Transverse colon (tissue), 4 donors: Measurements from ENCODE around the gene RFX1. TPM values are rescaled to one million over a fixed set of nuclear protein-coding genes. Genes with fewer than 3 reads are reported as not detected.
A peak's percentile ranks its signal among the peaks of the same experiment; 100 is the strongest.

Source experiments
- DNase-seq: peaks from one replicate; pipeline ENCODE4 v3.0.0-alpha.2; 2019
- H3K27ac ChIP-seq, 4 donors: fragments of 200-600 bp; sonication (generic); 2 replicates each; pipeline ENCODE4 v1.5.1; 2016 to 2018; ENCODE audit warnings: inconsistent platforms in 4 of 4
- H3K27me3 ChIP-seq: fragments of 200-600 bp; sonication (generic); 2 replicates; pipeline ENCODE4 v1.5.1; 2017; ENCODE audit warnings: inconsistent platforms
- H3K36me3 ChIP-seq, 4 donors: fragments of 200-600 bp; sonication (generic); 2 replicates each; pipeline ENCODE4 v1.5.1; 2017 to 2019; ENCODE audit warnings: inconsistent platforms in 4 of 4
- H3K4me1 ChIP-seq, 4 donors: fragments of 200-600 bp; sonication (generic); 2 replicates each; pipeline ENCODE4 v1.5.1; 2017 to 2020; ENCODE audit warnings: inconsistent platforms in 4 of 4
- H3K4me3 ChIP-seq, 4 donors: fragments of 200-600 bp; sonication (generic); 1 replicate in 1 of 4; 2 replicates in 3 of 4; pipeline versions ENCODE4 v1.5.1 to v1.6.1; 2017 to 2019; ENCODE audit warnings: inconsistent platforms in 4 of 4
- H3K9me3 ChIP-seq, 2 donors: fragments of 200-600 bp; sonication (generic); 2 replicates each; pipeline ENCODE4 v1.5.1; 2017 to 2019; ENCODE audit warnings: inconsistent platforms in 2 of 2
- EP300 ChIP-seq: sonication (generic); formaldehyde crosslinking; IDR thresholded peaks from one replicate; pipeline ENCODE4 v1.6.1; 2017; ENCODE audit warnings: antibody characterized with exemption, low read depth
- POLR2A ChIP-seq: fragments of 450-650 bp; IDR thresholded peaks from one replicate; pipeline ENCODE4 v1.6.1; 2016; ENCODE audit warnings: antibody characterized with exemption, mild to moderate bottlenecking, moderate library complexity
- POLR2AphosphoS5 ChIP-seq, 3 donors: sonication (generic); formaldehyde crosslinking; IDR thresholded peaks; one replicate each; pipeline ENCODE4 v1.6.1; 2016; ENCODE audit warnings: antibody characterized with exemption in 3 of 3
- WGBS, 2 donors: methylation state at CpG; one replicate each; pipeline ENCODE4 v1.1.5; 2018; ENCODE audit warnings: low coverage in 1 of 2; 5-methylcytosine and 5-hydroxymethylcytosine counted together
- in situ Hi-C, 4 donors: fragments of 200-750 bp; cut with MboI; loops; one replicate each; pipeline versions ENCODE4 v1.15.0 to v1.15.1; 2017; ENCODE audit warnings: low sequenced_read_pairs in 3 of 4, low pct_ligation_motif_present in 1 of 4, low pct_unique_long_range_greater_than_20kb in 1 of 4
- intact Hi-C: fragments of 100-400 bp; cut with DNase I; formaldehyde crosslinking; loops from one replicate; pipeline ENCODE4 v1.15.1; 2023; ENCODE audit warnings: low total_unique reads
- total RNA-seq, 4 donors: library from RNA; depleted of rRNA; stranded (reverse); fragments of >200 nt; gene quantifications; one replicate each; pipeline ENCODE4 v1.1.0, GENCODE V29; 2016
- TF ChIP-seq, protein P1 (sequence below), 5 experiments: fragments of 200-600 bp in 3 of 5; fragments of 450-650 bp in 2 of 5; sonication (generic) in 3 of 5; IDR thresholded peaks; 1 replicate in 2 of 5; 2 replicates in 3 of 5; pipeline ENCODE4 v1.5.1; 2016 to 2017; ENCODE audit warnings: antibody characterized with exemption in 5 of 5, inconsistent platforms in 3 of 5, mild to moderate bottlenecking in 2 of 5, moderate library complexity in 1 of 5

RFX1 gene
- total RNA-seq, 4 donors from 2014 or later = 3.7 to 9.0 (median 8.1) TPM

DNA sequence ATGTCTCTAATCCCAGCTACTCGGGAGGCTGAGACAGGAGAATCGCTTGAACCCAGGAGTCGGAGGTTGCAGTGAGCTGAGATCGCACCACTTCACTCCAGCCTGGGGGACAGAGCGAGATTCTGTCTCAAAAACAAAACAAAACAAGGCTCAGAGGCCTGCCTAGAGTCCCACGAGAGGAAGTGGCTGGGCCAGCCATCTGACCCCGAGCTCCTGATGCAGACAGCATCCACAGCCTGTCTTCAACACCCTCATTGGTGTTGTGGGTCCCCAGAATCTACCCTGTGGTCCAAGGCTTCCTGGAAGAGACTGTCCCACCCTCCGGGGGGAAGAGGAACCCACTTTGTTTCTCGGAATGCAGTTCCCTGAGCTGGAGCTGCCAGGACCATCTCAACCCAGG is 24.7 kb downstream of the RFX1 start:
- 74 to 100% methylated on average over 3 to 9 of the region's 9 CpGs for WGBS, 2 donors
- intact Hi-C loops = no loop called here

DNA sequence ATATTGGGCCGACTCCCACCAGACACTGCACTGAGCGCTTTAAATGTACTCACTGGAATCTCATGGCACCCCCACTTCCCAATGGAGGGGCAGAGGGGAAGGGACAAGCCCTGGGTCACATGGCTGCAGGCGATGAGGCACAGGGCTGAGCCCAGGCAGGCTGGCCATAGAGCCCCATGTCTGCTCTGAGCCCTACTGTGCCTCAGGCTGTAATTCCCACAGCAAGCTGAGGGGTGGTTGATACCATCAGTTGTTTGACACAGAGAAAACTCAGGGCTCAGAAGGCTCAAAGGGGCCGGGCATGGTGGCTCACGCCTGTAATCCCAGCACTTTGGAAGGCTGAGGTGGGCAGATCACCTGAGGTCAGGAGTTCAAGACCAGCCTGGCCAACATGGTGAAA is 25.1 kb downstream of the RFX1 start:
- TF ChIP-seq EP300 (no peak), POLR2A (no peak), POLR2AphosphoS5 (IDR thresholded peaks at IDR 0.05) (no peak)
- TF ChIP-seq, protein P1, sequence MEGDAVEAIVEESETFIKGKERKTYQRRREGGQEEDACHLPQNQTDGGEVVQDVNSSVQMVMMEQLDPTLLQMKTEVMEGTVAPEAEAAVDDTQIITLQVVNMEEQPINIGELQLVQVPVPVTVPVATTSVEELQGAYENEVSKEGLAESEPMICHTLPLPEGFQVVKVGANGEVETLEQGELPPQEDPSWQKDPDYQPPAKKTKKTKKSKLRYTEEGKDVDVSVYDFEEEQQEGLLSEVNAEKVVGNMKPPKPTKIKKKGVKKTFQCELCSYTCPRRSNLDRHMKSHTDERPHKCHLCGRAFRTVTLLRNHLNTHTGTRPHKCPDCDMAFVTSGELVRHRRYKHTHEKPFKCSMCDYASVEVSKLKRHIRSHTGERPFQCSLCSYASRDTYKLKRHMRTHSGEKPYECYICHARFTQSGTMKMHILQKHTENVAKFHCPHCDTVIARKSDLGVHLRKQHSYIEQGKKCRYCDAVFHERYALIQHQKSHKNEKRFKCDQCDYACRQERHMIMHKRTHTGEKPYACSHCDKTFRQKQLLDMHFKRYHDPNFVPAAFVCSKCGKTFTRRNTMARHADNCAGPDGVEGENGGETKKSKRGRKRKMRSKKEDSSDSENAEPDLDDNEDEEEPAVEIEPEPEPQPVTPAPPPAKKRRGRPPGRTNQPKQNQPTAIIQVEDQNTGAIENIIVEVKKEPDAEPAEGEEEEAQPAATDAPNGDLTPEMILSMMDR (IDR thresholded peaks at IDR 0.05) = no peak
- intact Hi-C loops = no loop called here
- Histone ChIP-seq H3K4me1 (peaks cover 7 to 21% (median 14%) of the 10 kb centered on the region in 4 donors), H3K9me3 (no peaks in the 10 kb centered on the region), H3K36me3 (no peaks in the 10 kb centered on the region), H3K4me3 (no peak overlapping the region), H3K27ac (no peak overlapping the region), H3K27me3 (no peaks in the 10 kb centered on the region)
- in situ Hi-C loops = no loop called here
- 98% methylated on average over 5 of the region's 5 CpGs; no CpG with 5 or more reads in 1 of the 2 donors for WGBS, 2 donors
- DNase-seq = no peak

More for the DNA sequence above, 24.7 kb downstream of the RFX1 start:
- H3K27me3 ChIP-seq = no peaks in the 10 kb centered on the region
- no peaks in the 10 kb centered on the region for H3K9me3 ChIP-seq
- TF ChIP-seq EP300 (no peak), POLR2A (no peak), POLR2AphosphoS5 (IDR thresholded peaks at IDR 0.05) (no peak)
- TF ChIP-seq, protein P1 (IDR thresholded peaks at IDR 0.05) = no peak
- DNase-seq = no peak
- in situ Hi-C loops = no loop called here
- no peak overlapping the region for H3K27ac ChIP-seq
- peaks cover 9 to 26% (median 18%) of the 10 kb centered on the region in 4 donors for H3K4me1 ChIP-seq
- H3K36me3 ChIP-seq = no peaks in the 10 kb centered on the region
- H3K4me3 ChIP-seq = no peak overlapping the region

DNA sequence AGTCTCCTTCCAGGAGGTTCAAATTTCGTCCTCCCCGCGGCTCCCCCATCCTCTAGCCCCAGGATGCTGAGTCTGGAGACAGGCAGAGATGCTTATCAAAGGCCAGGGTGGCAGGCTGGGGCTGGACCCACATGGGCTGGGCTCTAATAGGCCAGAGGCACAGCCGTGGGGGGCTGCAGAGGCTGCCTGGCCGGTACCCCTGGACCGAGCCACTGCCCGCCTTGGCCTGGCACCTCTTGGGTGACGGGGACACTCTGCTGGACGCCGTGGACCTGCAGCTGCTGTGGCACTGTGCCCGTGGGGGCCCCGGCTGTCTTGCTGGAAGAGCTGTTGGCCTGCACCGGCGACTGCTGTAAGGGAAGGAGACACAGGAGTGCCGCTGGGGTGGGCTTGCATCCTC is 25.8 kb downstream of the RFX1 start:
- no peak for TF ChIP-seq POLR2AphosphoS5 (IDR thresholded peaks at IDR 0.05)
- 91% methylated on average over 5 of the region's 15 CpGs; no CpG with 5 or more reads in 1 of the 2 donors for WGBS, 2 donors
- no peak for DNase-seq
- H3K27ac ChIP-seq = no peak overlapping the region
- intact Hi-C loops (no loop called here), in situ Hi-C loops (no loop called here)
- H3K4me1 ChIP-seq = peaks cover 5 to 15% (median 12%) of the 10 kb centered on the region in 4 donors
- no peaks in the 10 kb centered on the region for H3K36me3 ChIP-seq
- H3K4me3 ChIP-seq = no peak overlapping the region
- H3K9me3 ChIP-seq = no peaks in the 10 kb centered on the region
- no peaks in the 10 kb centered on the region for H3K27me3 ChIP-seq

DNA sequence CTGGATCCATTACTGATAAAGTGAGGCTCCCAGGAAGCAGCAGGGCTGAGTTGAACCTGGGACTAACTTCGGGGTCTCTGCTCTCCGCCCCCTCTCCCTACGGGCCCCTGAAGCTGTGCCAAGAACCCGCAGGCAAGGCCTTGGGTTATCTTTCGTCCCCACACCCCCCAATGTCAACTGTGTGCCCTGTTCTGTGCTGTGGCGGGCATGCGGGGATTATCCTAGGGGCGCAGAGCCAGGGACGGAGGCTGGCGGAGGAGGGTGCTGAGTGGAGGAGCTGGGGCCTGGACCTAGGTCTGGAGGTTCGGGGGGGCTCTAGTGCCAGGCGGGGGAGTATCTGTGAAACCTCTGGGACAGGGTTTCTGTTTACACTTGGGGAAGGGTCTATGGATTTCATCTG is 26.4 kb downstream of the RFX1 start:
- H3K4me1 ChIP-seq = peaks cover 5 to 15% (median 12%) of the 10 kb centered on the region in 4 donors
- H3K36me3 ChIP-seq = no peaks in the 10 kb centered on the region
- WGBS, 2 donors = 78 to 90% methylated on average over 5 to 12 of the region's 12 CpGs
- DNase-seq = no peak
- TF ChIP-seq POLR2AphosphoS5 (IDR thresholded peaks at IDR 0.05) (no peak), POLR2A (no peak), EP300 (no peak)
- TF ChIP-seq, protein P1 (IDR thresholded peaks at IDR 0.05) = no peak
- no peak overlapping the region for H3K4me3 ChIP-seq
- in situ Hi-C loops = no loop called here
- no peaks in the 10 kb centered on the region for H3K27me3 ChIP-seq
- intact Hi-C loops = no loop called here
- no peaks in the 10 kb centered on the region for H3K9me3 ChIP-seq
- H3K27ac ChIP-seq = no peak overlapping the region

DNA sequence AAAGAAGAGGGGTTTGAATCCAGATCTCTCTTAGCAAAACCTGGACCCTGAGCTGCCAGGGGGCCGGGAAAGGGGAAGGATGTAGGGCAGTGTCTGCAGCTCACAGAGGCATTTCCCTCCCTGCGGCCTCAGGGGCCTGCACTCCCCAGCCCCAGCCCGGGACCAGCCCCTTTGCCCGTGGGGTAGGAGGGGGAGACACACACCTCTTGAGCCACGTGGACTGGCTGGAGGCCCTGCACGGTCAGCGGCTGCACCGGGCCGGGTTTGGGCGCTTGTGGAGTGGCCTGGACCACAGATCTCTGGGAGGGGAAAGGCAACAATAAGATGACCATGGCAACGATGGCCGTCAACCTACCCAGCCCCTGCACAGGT is 26.9 kb downstream of the RFX1 start:
- no peak for DNase-seq
- intact Hi-C loops (no loop called here), in situ Hi-C loops (no loop called here)
- WGBS, 2 donors = 43% methylated on average over 12 of the region's 12 CpGs; no CpG with 5 or more reads in 1 of the 2 donors
- H3K4me3 ChIP-seq = peak overlapping the region; percentile 28 to 52 (median 38)
- no peaks in the 10 kb centered on the region for H3K36me3 ChIP-seq
- H3K27me3 ChIP-seq = no peaks in the 10 kb centered on the region
- TF ChIP-seq POLR2AphosphoS5 (IDR thresholded peaks at IDR 0.05) (no peak), EP300 (no peak), POLR2A (no peak)
- TF ChIP-seq, protein P1 (IDR thresholded peaks at IDR 0.05) = no peak
- H3K4me1 ChIP-seq = peaks cover 5 to 15% (median 12%) of the 10 kb centered on the region in 4 donors
- no peaks in the 10 kb centered on the region for H3K9me3 ChIP-seq
- H3K27ac ChIP-seq = peak overlapping the region; percentile 39 to 65 (median 43)
